Measurements from ENCODE around the gene GAA.

The GAA gene

GRCh38 chr17:80070375-80071115 lies 30.8 kb upstream of the GAA start:
- Mint-ChIP-seq H3K4me3 (no peak overlapping the region), H3K9me3 (no peaks in the 10 kb centered on the region), H3K27ac (no peak overlapping the region), H3K27me3 (peaks cover 24% of the 10 kb centered on the region), H3K4me1 (ENCODE audit: low read depth) (peaks cover 11% of the 10 kb centered on the region), H3K36me3 (ENCODE audit: low read depth) (no peaks in the 10 kb centered on the region)
- intact Hi-C loops (cut with micrococcal nuclease): no loop called here

DNA sequence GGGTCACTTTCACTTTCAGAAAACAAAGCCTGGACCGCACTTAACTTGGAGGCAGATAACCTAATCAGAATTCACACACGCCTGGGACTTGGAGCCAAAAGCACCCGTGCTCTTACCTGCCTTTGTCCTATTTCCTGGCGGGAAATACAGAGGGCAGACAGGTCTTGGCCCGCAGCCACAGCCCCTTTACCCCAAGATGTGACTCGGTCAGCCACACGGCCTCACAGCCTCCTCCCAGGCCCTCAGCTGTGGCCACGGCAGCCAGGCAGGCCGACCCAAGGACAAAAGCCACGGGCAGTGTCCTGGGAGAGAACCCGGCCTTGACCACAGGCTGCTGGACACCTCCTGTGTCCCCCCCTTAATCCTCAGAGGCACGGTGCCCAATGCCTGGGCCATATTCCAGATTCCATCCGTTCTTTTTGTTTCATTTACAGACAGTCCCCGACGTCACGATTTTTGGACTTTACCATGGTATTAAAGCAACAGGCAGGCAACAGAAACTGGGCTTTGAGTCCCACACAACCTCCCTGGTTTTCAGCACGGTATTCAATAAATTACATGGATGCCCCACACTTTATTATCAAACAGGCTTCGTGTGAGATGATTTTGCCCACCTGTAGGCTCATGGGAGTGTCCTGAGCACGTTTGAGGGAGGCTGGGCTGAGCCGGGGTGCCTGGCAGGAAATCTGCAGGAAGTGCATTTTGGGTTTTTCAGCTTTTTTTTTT lies 30.1 kb upstream of the GAA start:
- no peak overlapping the region for H3K27ac Mint-ChIP-seq
- no peaks in the 10 kb centered on the region for H3K36me3 Mint-ChIP-seq (ENCODE audit: low read depth)
- H3K4me1 Mint-ChIP-seq (ENCODE audit: low read depth): peaks cover 11% of the 10 kb centered on the region
- peaks cover 20% of the 10 kb centered on the region for H3K27me3 Mint-ChIP-seq
- intact Hi-C loops (cut with micrococcal nuclease): no loop called here
- peak overlapping the region; percentile 21 for H3K4me3 Mint-ChIP-seq
- no peaks in the 10 kb centered on the region for H3K9me3 Mint-ChIP-seq

- Mint-ChIP-seq H3K9me3 (no peaks in the 10 kb centered on the region), H3K27ac (no peak overlapping the region), H3K36me3 (ENCODE audit: low read depth) (no peaks in the 10 kb centered on the region), H3K4me3 (no peak overlapping the region), H3K4me1 (ENCODE audit: low read depth) (peaks cover 11% of the 10 kb centered on the region), H3K27me3 (peaks cover 16% of the 10 kb centered on the region)
- intact Hi-C loops (cut with micrococcal nuclease): no loop called here
Observed at GRCh38 chr17:80072410-80072809, 29.0 kb upstream of the GAA start.

GRCh38 chr17:80080081-80080480 lies 21.3 kb upstream of the GAA start:
- intact Hi-C loops (cut with micrococcal nuclease): loop anchor here (5.0 to 10.0 kb wide), 2 partner anchors 47 to 175 kb away; no protein-coding TSS in a partner anchor
- Mint-ChIP-seq H3K27ac (no peak overlapping the region), H3K27me3 (peaks cover 5% of the 10 kb centered on the region), H3K36me3 (ENCODE audit: low read depth) (no peaks in the 10 kb centered on the region), H3K9me3 (no peaks in the 10 kb centered on the region), H3K4me1 (ENCODE audit: low read depth) (peaks cover 10% of the 10 kb centered on the region), H3K4me3 (no peak overlapping the region)

DNA sequence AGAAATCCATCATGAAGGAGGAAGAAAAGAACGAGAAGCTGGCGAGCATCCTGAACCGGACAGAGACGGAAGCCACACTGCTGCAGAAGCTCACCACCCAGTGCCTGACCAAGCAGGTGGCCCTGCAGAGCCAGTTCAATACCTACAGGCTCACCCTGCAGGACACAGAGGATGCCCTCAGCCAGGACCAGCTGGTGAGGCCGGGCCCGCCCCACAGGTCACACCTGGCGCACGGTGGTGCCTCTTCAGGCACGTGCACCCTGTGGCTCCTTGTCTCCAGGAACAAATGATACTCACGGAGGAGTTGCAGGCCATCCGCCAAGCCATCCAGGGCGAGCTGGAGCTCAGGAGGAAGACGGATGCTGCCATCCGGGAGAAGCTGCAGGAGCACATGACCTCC lies 19.8 kb upstream of the GAA start:
- Mint-ChIP-seq H3K27me3 (peaks cover 10% of the 10 kb centered on the region), H3K9me3 (no peaks in the 10 kb centered on the region), H3K4me3 (no peak overlapping the region), H3K36me3 (ENCODE audit: low read depth) (no peaks in the 10 kb centered on the region), H3K27ac (no peak overlapping the region), H3K4me1 (ENCODE audit: low read depth) (peaks cover 10% of the 10 kb centered on the region)
- intact Hi-C loops (cut with micrococcal nuclease): loop anchor here (5.0 to 10.0 kb wide), 2 partner anchors 46 to 173 kb away; no protein-coding TSS in a partner anchor

- H3K4me3 Mint-ChIP-seq: no peak overlapping the region
Observed at GRCh38 chr17:80082403-80083135, 18.8 kb upstream of the GAA start.

DNA sequence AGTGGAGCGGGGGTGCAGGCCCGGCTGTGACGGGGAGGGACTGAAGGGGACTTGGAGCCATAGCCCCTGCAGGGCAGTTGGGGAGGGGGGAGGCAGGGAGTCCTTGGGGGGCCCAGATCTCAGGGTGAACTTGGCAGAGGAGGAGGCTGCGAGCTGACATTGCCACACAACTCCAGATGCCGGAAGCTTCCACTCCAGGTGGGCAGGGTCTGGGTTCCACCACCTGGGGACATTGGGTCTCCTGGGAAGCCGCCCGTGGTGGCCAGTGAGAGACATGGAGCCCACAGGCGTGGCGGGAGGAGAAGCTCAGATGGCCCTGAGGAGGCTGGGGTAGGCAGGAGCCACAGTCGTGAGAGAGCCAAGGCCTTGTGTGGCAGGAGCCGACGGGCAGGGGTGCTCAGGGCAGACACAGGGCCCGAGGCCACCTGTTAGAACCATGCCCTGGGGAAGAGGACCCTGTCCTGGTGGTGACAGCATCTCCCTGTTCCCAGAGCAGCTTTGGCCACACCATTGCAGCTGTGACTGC lies 18.2 kb upstream of the GAA start:
- no peak overlapping the region for H3K4me3 Mint-ChIP-seq
- no peaks in the 10 kb centered on the region for H3K9me3 Mint-ChIP-seq
- peak overlapping the region; percentile 69 for H3K27ac Mint-ChIP-seq
- H3K36me3 Mint-ChIP-seq (ENCODE audit: low read depth): no peaks in the 10 kb centered on the region
- H3K4me1 Mint-ChIP-seq (ENCODE audit: low read depth): peaks cover 10% of the 10 kb centered on the region
- intact Hi-C loops (cut with micrococcal nuclease): loop anchor here (5.0 to 10.0 kb wide), 2 partner anchors 44 to 172 kb away; no protein-coding TSS in a partner anchor
- peaks cover 21% of the 10 kb centered on the region for H3K27me3 Mint-ChIP-seq

More at GRCh38 chr17:80082403-80083135, 18.8 kb upstream of the GAA start:
- Mint-ChIP-seq H3K27me3 (peaks cover 19% of the 10 kb centered on the region), H3K27ac (peak overlapping the region; percentile 69), H3K36me3 (ENCODE audit: low read depth) (no peaks in the 10 kb centered on the region), H3K4me1 (ENCODE audit: low read depth) (peaks cover 10% of the 10 kb centered on the region), H3K9me3 (no peaks in the 10 kb centered on the region)
- intact Hi-C loops (cut with micrococcal nuclease): loop anchor here (5.0 to 10.0 kb wide), 2 partner anchors 45 to 172 kb away; no protein-coding TSS in a partner anchor

- H3K27me3 Mint-ChIP-seq: peaks cover 22% of the 10 kb centered on the region
- H3K4me1 Mint-ChIP-seq (ENCODE audit: low read depth): peaks cover 10% of the 10 kb centered on the region
- H3K4me3 Mint-ChIP-seq: no peak overlapping the region
- H3K27ac Mint-ChIP-seq: no peak overlapping the region
- H3K36me3 Mint-ChIP-seq (ENCODE audit: low read depth): no peaks in the 10 kb centered on the region
- no peaks in the 10 kb centered on the region for H3K9me3 Mint-ChIP-seq
- intact Hi-C loops (cut with micrococcal nuclease): loop anchor here (5.0 to 10.0 kb wide), 2 partner anchors 43 to 170 kb away; no protein-coding TSS in a partner anchor
Observed at GRCh38 chr17:80084773-80085172, 16.6 kb upstream of the GAA start.

- no peaks in the 10 kb centered on the region for H3K36me3 Mint-ChIP-seq (ENCODE audit: low read depth)
- peaks cover 22% of the 10 kb centered on the region for H3K27me3 Mint-ChIP-seq
- peaks cover 13% of the 10 kb centered on the region for H3K4me1 Mint-ChIP-seq (ENCODE audit: low read depth)
- no peak overlapping the region for H3K4me3 Mint-ChIP-seq
- intact Hi-C loops (cut with micrococcal nuclease): loop anchor here (10.0 kb wide), 1 partner anchor 169 kb away; no protein-coding TSS in a partner anchor
- no peaks in the 10 kb centered on the region for H3K9me3 Mint-ChIP-seq
- H3K27ac Mint-ChIP-seq: no peak overlapping the region
Observed at GRCh38 chr17:80086081-80086480, 15.3 kb upstream of the GAA start.

GRCh38 chr17:80086616-80087015 lies 14.8 kb upstream of the GAA start:
- peaks cover 22% of the 10 kb centered on the region for H3K27me3 Mint-ChIP-seq
- no peak overlapping the region for H3K27ac Mint-ChIP-seq
- no peak overlapping the region for H3K4me3 Mint-ChIP-seq
- no peaks in the 10 kb centered on the region for H3K36me3 Mint-ChIP-seq (ENCODE audit: low read depth)
- peaks cover 18% of the 10 kb centered on the region for H3K4me1 Mint-ChIP-seq (ENCODE audit: low read depth)
- no peaks in the 10 kb centered on the region for H3K9me3 Mint-ChIP-seq
- intact Hi-C loops (cut with micrococcal nuclease): loop anchor here (10.0 kb wide), 1 partner anchor 168 kb away; no protein-coding TSS in a partner anchor

DNA sequence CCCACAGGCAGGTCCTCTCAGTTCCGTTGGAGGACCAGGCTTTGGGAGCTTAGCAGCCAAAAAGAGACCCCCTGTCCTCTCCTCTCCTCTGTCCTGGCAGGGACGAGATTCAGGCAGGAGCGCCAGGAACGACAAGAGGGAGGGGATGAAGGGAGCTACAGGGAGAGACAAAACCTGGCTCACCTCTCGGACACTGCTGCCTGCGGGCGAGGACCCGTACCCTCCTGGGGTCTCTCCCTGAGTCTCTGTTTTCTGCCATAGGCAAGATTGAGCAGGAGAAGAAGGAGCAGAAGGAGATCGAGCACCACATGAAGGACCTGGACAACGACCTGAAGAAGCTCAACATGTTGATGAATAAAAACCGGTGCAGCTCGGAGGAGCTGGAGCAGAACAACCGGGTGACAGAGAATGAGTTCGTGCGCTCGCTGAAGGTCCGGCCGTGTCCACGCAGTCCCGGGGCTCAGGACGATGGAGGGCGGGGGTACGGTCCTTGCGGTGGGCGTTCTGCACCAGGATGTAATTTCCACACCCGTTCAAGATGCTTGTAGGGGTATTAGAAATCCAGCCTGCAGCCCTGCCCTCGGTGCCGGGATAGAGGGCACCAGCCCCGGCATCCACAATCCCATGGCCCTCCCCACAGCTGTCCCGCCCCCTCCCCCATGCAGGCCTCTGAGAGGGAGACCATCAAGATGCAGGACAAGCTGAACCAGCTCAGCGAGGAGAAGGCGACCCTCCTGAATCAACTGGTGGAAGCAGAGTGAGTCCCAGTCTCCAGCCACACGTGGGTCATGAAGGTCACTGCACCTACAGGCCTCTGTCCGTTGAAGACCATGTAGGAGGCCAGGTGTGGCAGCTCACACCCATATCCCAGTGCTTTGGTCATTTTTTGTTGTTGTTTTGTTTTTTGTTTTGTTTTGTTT lies 13.8 kb upstream of the GAA start:
- peak overlapping the region; percentile 47 for H3K27ac Mint-ChIP-seq
- H3K36me3 Mint-ChIP-seq (ENCODE audit: low read depth): no peaks in the 10 kb centered on the region
- no peaks in the 10 kb centered on the region for H3K9me3 Mint-ChIP-seq
- H3K27me3 Mint-ChIP-seq: peaks cover 19% of the 10 kb centered on the region
- H3K4me3 Mint-ChIP-seq: no peak overlapping the region
- intact Hi-C loops (cut with micrococcal nuclease): loop anchor here (10.0 kb wide), 1 partner anchor 167 kb away; no protein-coding TSS in a partner anchor
- peaks cover 25% of the 10 kb centered on the region for H3K4me1 Mint-ChIP-seq (ENCODE audit: low read depth)

GRCh38 chr17:80089762-80090161 lies 11.6 kb upstream of the GAA start:
- H3K36me3 Mint-ChIP-seq (ENCODE audit: low read depth): no peaks in the 10 kb centered on the region
- H3K27me3 Mint-ChIP-seq: peaks cover 19% of the 10 kb centered on the region
- intact Hi-C loops (cut with micrococcal nuclease): loop anchor here (10.0 kb wide), 1 partner anchor 165 kb away; no protein-coding TSS in a partner anchor

More at GRCh38 chr17:80089762-80090161, 11.6 kb upstream of the GAA start:
- H3K4me3 Mint-ChIP-seq: no peak overlapping the region
- no peaks in the 10 kb centered on the region for H3K9me3 Mint-ChIP-seq
- peaks cover 29% of the 10 kb centered on the region for H3K4me1 Mint-ChIP-seq (ENCODE audit: low read depth)
- no peak overlapping the region for H3K27ac Mint-ChIP-seq
